ENCODE results near the gene TMEM100.

Gene TMEM100

GRCh38 chr17:55699181-55699860 lies 23.3 kb downstream of the TMEM100 start:
- Histone ChIP-seq H3K4me3 (no peak overlapping the region), H3K27ac (no peak overlapping the region)
- no peak for DNase-seq (ENCODE audit: low spot score)
- TF ChIP-seq CTCF (IDR thresholded peaks at IDR 0.05), result no peak

- no peak overlapping the region for H3K4me3 ChIP-seq
- no peak for DNase-seq (ENCODE audit: low spot score)
- TF ChIP-seq CTCF (IDR thresholded peaks at IDR 0.05), result no peak
- no peak overlapping the region for H3K27ac ChIP-seq
Measured at GRCh38 chr17:55694286-55694910, 28.3 kb downstream of the TMEM100 start.

- Histone ChIP-seq H3K27ac (no peak overlapping the region), H3K4me3 (no peak overlapping the region)
- no peak for DNase-seq (ENCODE audit: low spot score)
- TF ChIP-seq CTCF (IDR thresholded peaks at IDR 0.05), result no peak
Measured at GRCh38 chr17:55693254-55694216, 29.1 kb downstream of the TMEM100 start.

GRCh38 chr17:55692276-55692675 lies 30.4 kb downstream of the TMEM100 start:
- Histone ChIP-seq H3K27ac (no peak overlapping the region), H3K4me3 (no peak overlapping the region)
- DNase-seq (ENCODE audit: low spot score), result no peak
- TF ChIP-seq CTCF (IDR thresholded peaks at IDR 0.05), result no peak

GRCh38 chr17:55691666-55692065 lies 31.0 kb downstream of the TMEM100 start:
- Histone ChIP-seq H3K27ac (no peak overlapping the region), H3K4me3 (no peak overlapping the region)
- TF ChIP-seq CTCF (IDR thresholded peaks at IDR 0.05), result no peak
- no peak for DNase-seq (ENCODE audit: low spot score)

GRCh38 chr17:55690105-55690508 lies 32.6 kb downstream of the TMEM100 start:
- Histone ChIP-seq H3K27ac (no peak overlapping the region), H3K4me3 (no peak overlapping the region)
- no peak for DNase-seq (ENCODE audit: low spot score)
- no peak for TF ChIP-seq CTCF (IDR thresholded peaks at IDR 0.05)

All from coronary artery (tissue), 2 donors.